ENCODE results near the gene KHDRBS1. TPM values are rescaled to one million over a fixed set of nuclear protein-coding genes. Genes with fewer than 3 reads are reported as not detected.
A peak's percentile ranks its signal among the peaks of the same experiment; 100 is the strongest.

The KHDRBS1 gene
- total RNA-seq, 1 experiment from 2014 or later: 161 TPM

GRCh38 chr1:32072622-32073298, 59.1 kb downstream of the KHDRBS1 start, which contains the start of gene TMEM39B:
TMEM39B (plus strand) TSS chr1:32072939; CDS start chr1:32073048, 109 bp downstream.
- H3K79me2 ChIP-seq (ENCODE audit: low read depth): peaks cover 12% of the 10 kb centered on the region; the same call in 1 of the 2 replicates
- ChIA-PET CTCF (interaction anchor here (0.6 to 1.5 kb wide), 4 partner anchors 36 to 136 kb away, joined by 10 to 16 read pairs (median 14); partner anchors contain the start of gene KPNA6), POLR2A (ENCODE audit: unreplicated experiment) (interaction anchor here (0.6 to 0.8 kb wide), 8 partner anchors 108 to 1439 kb away, joined by 3 to 9 read pairs (median 6); no protein-coding TSS in a partner anchor)
- peaks cover 7% of the 10 kb centered on the region; the same call in 1 of the 2 replicates for H4K20me1 ChIP-seq (ENCODE audit: insufficient read depth)
- BruUV-seq (replicated peaks): TSS peak; percentile 59
- no peaks in the 10 kb centered on the region for H3K9me2 ChIP-seq (ENCODE audit: insufficient read depth)
- intact Hi-C loops (cut with micrococcal nuclease; ENCODE audit: unreplicated experiment): loop anchor here (5.0 to 10.0 kb wide), 2 partner anchors 35 to 102 kb away; partner anchors contain the start of genes KPNA6 and TXLNA
- H3K36me3 ChIP-seq (ENCODE audit: low read depth): no peaks in the 10 kb centered on the region
- no peaks in the 10 kb centered on the region for H3K27me3 ChIP-seq (ENCODE audit: insufficient read depth, low read depth)
- H2AFZ ChIP-seq: peak within 1 kb of the TSS; percentile 91
- no peak for TF ChIP-seq CTCF (conservative IDR thresholded peaks at IDR 0.05)
- no peak for TF ChIP-seq EZH2 (IDR thresholded peaks at IDR 0.05; ENCODE audit: low read depth)
- peaks cover 9% of the 10 kb centered on the region; the same call in 1 of the 2 replicates for H3F3A ChIP-seq (ENCODE audit: insufficient read depth, low read depth)
- DNase-seq: peak; percentile 81 to 90
- H3K9me3 ChIP-seq (ENCODE audit: insufficient read depth, low read depth): no peaks in the 10 kb centered on the region
- H3K4me2 ChIP-seq: peak within 1 kb of the TSS; percentile 86
- H3K4me3 ChIP-seq: peak within 1 kb of the TSS; percentile 67
- peaks cover 16% of the 10 kb centered on the region for H3K4me1 ChIP-seq (replicated peaks; ENCODE audit: insufficient read depth)
- H3K27ac ChIP-seq: peak within 1 kb of the TSS; percentile 25; the same call in 1 of the 2 replicates

DNA sequence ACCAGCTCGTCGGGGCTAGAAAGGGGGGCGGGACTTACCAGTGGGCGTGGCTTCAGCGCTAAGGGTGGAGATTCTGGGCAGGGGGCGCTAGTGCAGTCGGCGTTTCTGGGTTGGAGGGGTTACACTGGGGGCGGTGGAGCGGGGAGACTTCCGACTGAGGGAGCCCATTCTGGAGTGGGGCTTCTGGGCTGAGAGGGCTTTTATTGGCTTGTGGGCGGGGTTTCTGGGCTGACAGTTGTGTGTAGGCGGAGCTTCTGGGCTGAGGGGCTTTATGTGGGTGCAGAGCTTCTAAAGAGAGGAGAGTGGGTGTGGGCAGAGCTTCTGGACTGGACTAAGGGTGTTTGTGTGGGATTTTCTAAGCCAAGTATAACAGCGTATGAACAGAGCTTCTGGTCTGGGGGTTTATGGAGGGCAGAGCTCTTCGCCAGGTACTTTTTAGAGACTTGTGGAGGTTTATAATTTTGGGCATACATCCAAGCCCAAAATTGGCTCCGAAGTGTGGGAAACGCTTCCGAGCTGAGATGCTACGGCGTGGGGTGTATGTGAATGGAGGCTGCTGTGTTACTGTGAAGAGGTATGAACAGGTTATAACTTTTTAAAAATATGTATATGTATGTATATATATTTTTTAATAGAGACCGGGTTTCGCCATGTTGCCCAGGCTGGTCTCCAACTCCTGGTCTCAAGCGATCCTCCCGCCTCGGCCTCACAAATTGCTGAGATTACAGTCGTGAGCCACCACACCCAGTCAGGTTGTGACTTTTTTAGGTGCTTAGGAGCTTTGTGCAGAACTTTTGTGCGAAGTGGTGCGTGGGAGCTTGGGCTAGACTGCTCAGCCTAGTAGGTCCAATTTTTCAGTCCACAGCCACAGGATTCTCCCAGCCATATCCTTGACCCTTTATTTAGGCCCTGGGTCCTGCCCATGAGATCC, 59.9 kb downstream of the KHDRBS1 start:
- TF ChIP-seq EZH2 (IDR thresholded peaks at IDR 0.05; ENCODE audit: low read depth): no peak
- TF ChIP-seq CTCF (conservative IDR thresholded peaks at IDR 0.05): no peak
- DNase-seq: no peak
- H3K4me2 ChIP-seq: peak overlapping the region; percentile 86
- H4K20me1 ChIP-seq (ENCODE audit: insufficient read depth): peaks cover 7% of the 10 kb centered on the region; the same call in 1 of the 2 replicates
- H3F3A ChIP-seq (ENCODE audit: insufficient read depth, low read depth): peaks cover 9% of the 10 kb centered on the region; the same call in 1 of the 2 replicates
- peaks cover 16% of the 10 kb centered on the region for H3K4me1 ChIP-seq (replicated peaks; ENCODE audit: insufficient read depth)
- no peaks in the 10 kb centered on the region for H3K36me3 ChIP-seq (ENCODE audit: low read depth)
- no peaks in the 10 kb centered on the region for H3K9me3 ChIP-seq (ENCODE audit: insufficient read depth, low read depth)
- intact Hi-C loops (cut with micrococcal nuclease; ENCODE audit: unreplicated experiment): loop anchor here (5.0 to 10.0 kb wide), 2 partner anchors 34 to 101 kb away; partner anchors contain the start of genes KPNA6 and TXLNA
- no peaks in the 10 kb centered on the region for H3K27me3 ChIP-seq (ENCODE audit: insufficient read depth, low read depth)
- ChIA-PET POLR2A (ENCODE audit: unreplicated experiment) (interaction anchor here (0.6 to 0.8 kb wide), 6 partner anchors 106 to 510 kb away, joined by 3 to 9 read pairs (median 5); partner anchors contain the start of gene TXLNA), CTCF (interaction anchor here (0.6 to 1.5 kb wide), 4 partner anchors 35 to 136 kb away, joined by 10 to 16 read pairs (median 14); partner anchors contain the start of gene KPNA6)
- no peaks in the 10 kb centered on the region for H3K9me2 ChIP-seq (ENCODE audit: insufficient read depth)
- BruUV-seq (replicated peaks): TSS peak; percentile 40
- H3K27ac ChIP-seq: no peak overlapping the region
- H3K4me3 ChIP-seq: peak overlapping the region; percentile 67
- peak overlapping the region; percentile 91 for H2AFZ ChIP-seq
- H3K79me2 ChIP-seq (ENCODE audit: low read depth): peaks cover 12% of the 10 kb centered on the region; the same call in 1 of the 2 replicates

- Histone ChIP-seq H3K4me2 (no peak overlapping the region), H2AFZ (no peak overlapping the region), H3K4me3 (no peak overlapping the region), H3K9me3 (ENCODE audit: insufficient read depth, low read depth) (no peaks in the 10 kb centered on the region), H3K9me2 (ENCODE audit: insufficient read depth) (no peaks in the 10 kb centered on the region), H3K27ac (no peak overlapping the region), H3K36me3 (ENCODE audit: low read depth) (no peaks in the 10 kb centered on the region), H3K4me1 (replicated peaks; ENCODE audit: insufficient read depth) (peaks cover 16% of the 10 kb centered on the region), H4K20me1 (ENCODE audit: insufficient read depth) (peaks cover 7% of the 10 kb centered on the region; the same call in 1 of the 2 replicates), H3K79me2 (ENCODE audit: low read depth) (peaks cover 12% of the 10 kb centered on the region; the same call in 1 of the 2 replicates), H3K27me3 (ENCODE audit: insufficient read depth, low read depth) (no peaks in the 10 kb centered on the region), H3F3A (ENCODE audit: insufficient read depth, low read depth) (peaks cover 9% of the 10 kb centered on the region; the same call in 1 of the 2 replicates)
- DNase-seq: no peak
- no TSS peak for BruUV-seq (replicated peaks)
- CTCF ChIA-PET: no interaction called here
- intact Hi-C loops (cut with micrococcal nuclease; ENCODE audit: unreplicated experiment): loop anchor here (5.0 to 10.0 kb wide), 2 partner anchors 32 to 100 kb away; partner anchors contain the start of genes KPNA6 and TXLNA
- TF ChIP-seq EZH2 (IDR thresholded peaks at IDR 0.05; ENCODE audit: low read depth) (no peak), CTCF (conservative IDR thresholded peaks at IDR 0.05) (no peak)
- POLR2A ChIA-PET (ENCODE audit: unreplicated experiment): no interaction called here
Observed at GRCh38 chr1:32074841-32075240, 61.2 kb downstream of the KHDRBS1 start.

Measured in PC-9 (cell line).